ENCODE data around the gene EPB41L3.
"Not testable (repeated sequence)": the region's sequence is repeated elsewhere in the genome, so short reads cannot be mapped to it uniquely, and the experiment has no call there.

The EPB41L3 gene

DNA sequence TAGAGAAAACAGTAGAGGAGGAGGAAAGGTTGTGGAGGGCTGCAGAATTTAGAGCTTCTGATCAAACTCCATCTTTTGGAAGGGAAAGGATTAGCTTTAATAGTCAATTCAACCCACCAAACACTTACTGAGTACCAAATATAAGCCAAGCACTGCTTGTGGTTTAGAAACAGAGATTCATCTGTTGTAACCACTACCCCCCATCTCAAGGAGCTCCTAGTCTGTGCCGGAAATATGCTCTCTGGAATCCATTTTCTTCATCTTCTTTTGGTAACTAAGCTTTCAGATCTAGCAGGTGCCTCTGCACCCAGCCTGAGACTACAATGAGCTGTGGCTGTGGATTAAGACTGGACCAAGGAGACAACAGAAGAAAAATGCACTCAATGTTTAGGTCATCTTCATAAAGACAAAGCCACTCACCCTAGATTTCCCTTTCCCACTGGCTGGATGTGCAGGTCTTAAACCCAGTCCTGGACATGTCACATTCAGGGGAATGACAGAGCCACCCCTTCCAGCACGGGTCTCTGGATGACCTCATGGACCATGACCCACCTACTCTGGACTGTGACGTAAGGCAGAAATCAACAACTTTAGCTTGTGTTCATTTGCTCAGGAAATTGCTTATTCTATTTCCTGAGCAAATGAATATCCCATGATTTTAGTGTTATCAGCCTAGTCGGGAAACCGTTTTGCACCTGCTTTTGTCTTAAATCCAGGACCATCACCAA is 52.9 kb downstream of the EPB41L3 start:
- DNase-seq, result no peak

DNA sequence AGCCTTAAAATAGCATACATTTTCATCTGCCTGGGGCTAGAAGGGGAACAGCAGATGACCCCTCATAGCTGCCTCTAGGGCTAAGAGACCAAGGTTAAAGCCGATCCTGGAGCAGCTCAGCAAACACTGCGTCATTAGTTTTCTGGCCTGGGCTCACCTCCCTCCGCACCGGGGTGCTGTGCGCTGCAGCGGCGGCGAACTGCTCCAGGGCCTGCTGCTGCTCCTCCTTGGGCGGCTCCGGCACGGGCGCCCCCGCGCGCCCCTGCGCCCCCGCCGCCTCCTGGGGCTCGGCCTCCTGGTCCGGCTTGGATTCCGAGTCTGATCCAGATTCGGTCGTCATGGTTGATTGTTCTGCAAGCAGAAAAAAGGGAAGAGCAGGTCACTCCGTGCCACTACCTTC is 55.0 kb downstream of the EPB41L3 start:
- DNase-seq, result no peak

- DNase-seq, result not testable (repeated sequence)
Observed at GRCh38 chr18:5488044-5488443, 55.8 kb downstream of the EPB41L3 start.

DNA sequence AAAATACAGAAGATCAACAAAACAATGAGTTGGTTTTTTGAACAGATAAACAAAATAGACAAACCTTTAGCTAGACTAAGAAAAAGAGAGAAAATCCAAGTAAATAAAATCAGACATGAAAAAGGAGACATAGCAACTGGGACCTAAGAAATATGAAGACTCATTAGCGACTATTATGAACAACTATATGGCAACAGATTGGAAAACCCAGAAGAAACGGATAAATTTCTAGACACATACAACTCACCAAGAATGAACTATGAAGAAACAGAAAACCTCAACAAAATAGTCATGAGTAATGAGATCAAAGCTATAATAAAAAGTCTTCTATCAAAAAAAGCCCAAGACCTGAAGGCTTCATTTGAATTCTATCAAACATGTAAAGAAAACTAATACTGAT is 59.3 kb downstream of the EPB41L3 start:
- no peak for DNase-seq

DNA sequence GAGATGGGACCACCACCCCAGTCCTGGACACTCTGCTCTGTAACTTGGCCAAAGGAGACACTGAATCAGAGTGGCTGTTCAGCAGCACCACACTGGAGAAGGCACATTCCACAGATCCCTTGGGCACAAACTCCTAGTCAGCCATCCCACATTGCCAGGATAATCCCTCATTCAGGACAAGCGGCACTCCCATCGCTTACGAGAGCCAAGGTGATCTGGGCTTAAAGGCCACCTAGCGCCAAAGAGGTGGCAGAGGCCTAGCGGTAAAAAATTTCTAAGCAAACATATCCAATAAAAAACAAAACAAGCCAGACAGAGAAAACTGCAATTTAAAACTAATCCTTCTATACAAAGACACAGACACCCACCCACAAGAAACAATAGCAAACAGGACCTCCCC is 62.2 kb downstream of the EPB41L3 start:
- DNase-seq, result no peak

GRCh38 chr18:5478261-5478660 is 65.5 kb downstream of the EPB41L3 start:
- no peak for DNase-seq

DNA sequence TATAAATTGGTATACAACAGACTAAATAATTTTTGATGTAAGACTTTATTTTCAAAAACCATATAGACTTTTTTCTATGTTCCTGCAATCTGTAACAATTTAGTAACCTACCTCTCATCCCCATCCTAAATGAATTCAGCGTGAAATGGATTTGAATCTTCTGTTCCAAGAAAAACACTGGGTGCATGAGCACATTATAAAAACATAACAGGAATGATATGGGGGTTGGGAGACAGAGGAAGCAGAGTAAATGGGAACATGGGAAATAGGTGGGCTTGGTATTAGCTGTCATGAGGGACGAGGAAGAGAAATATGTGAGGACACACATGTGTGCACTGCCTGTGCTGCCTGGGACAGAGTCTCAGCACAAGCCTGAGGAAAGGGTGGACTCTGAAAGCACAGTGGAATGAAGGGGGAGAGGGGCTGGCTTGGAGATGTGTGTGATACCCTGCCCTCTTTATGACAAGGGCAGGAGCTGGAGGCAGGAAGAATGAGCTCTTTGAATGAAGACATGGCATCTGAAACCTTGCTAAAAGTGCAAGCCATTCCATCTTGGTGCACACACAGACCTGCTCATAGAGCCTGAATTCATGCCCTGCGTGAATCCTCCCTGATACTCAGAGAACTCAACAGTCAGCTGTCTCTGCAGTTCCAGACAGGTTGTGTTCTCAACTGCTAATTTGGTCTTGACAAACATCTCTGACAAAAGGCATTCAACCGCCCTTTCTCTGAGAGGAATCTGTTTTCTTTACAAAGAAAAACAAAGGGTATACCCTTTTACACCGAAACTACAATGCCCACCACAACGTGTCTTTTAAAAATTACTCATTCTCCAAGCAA is 66.6 kb downstream of the EPB41L3 start:
- peak; percentile 36 for DNase-seq

DNA sequence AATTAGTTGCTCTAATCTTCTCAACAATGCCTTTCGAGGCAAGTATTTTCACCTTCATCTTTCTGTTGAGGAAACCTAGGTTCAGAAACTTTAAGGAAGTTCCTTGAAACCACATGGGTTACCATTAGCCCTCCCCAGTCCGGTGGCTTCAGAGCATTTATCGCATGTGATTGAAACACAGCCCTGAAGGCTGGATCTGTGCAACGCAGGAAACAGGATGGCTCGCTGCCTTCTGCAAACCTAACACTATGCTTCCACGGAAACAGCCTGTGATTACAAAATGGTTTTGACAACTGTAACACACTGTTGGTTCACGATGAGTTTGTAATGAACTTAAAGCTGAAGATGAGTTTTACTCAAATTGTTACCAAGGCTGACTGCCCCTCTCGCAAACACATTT is 68.5 kb downstream of the EPB41L3 start:
- no peak for DNase-seq

DNA sequence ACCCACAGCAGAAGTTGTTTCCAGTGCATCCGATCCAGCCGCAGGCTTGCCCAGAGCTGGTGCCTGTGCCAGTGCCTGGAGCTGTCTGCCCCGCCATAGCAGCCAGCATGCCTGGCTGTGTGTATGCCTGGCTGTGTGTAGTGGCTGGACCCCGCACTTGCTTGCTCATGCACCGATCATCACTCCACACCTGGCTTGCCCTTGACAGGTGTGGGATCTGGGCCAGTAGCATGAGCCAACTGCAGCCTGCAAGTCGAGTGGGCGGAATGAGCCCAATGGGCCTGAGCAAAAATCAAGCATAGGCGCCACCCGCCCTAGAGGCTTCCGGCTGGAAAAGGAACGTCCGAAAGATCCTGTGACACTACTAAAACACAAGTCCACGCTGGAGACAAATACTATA is 74.5 kb downstream of the EPB41L3 start:
- no peak for DNase-seq

DNA sequence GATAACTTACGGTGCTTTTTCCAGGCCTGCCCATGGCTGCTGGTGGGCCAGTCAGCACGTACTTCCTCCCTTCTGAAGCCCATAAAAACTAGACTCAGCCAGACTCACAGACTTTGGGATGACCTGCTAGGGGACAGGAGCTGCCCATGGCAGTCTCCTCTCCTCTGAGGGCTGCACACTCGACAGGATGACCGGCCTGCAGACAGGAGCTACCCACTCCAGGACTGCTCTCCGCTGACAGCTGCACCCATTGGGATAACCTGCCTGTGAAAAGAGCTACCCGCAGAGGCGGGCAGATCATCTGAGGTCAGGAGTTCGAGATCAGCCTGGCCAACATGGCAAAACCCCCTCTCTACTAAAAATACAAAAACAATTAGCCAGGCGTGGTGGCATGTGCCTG is 75.4 kb downstream of the EPB41L3 start:
- DNase-seq, result no peak

GRCh38 chr18:5467671-5468070 is 76.1 kb downstream of the EPB41L3 start:
- DNase-seq, result no peak

DNA sequence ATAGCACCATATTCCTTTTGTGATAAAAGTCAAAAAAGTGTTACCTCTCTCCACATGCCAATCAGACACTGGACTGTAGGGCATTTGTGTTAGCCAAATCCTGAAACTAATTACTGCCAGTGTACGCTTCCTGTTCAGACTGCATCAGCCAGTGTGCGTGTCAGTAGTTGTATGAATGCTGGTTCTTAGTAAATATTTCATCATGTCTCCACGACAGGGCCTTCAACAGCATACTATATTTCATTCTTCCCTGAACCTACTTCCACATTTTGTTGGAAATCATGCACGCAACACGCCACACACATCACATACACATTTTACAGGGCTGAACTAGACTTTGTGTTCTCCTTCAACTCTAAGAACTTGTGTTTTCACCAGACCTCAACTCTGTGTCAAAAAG is 77.5 kb downstream of the EPB41L3 start:
- no peak for DNase-seq

GRCh38 chr18:5464251-5464650 is 79.5 kb downstream of the EPB41L3 start:
- DNase-seq, result no peak

GRCh38 chr18:5463831-5464230 is 80.0 kb downstream of the EPB41L3 start:
- no peak for DNase-seq

DNA sequence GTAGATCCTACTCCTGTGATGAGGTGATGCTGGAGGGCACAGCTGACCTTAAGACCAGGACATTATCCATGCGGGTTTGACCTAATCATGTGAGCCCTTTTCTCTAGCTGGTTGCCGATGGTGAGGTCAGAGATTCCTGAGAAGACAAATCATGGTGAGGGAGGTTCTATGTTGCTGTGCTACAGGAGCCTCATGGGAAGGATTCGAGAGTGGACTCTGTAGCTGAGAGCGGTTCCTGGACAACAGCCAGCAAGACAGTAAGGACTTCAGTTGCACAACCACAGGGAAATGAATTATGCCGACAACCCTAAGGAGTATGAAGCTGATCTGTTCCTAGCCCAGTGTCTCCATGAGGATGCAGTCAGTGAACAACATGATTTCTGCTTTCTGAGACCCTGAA is 80.4 kb downstream of the EPB41L3 start:
- DNase-seq, result peak; percentile 90

- no peak for DNase-seq
Observed at GRCh38 chr18:5462227-5462626, 81.6 kb downstream of the EPB41L3 start.

DNA sequence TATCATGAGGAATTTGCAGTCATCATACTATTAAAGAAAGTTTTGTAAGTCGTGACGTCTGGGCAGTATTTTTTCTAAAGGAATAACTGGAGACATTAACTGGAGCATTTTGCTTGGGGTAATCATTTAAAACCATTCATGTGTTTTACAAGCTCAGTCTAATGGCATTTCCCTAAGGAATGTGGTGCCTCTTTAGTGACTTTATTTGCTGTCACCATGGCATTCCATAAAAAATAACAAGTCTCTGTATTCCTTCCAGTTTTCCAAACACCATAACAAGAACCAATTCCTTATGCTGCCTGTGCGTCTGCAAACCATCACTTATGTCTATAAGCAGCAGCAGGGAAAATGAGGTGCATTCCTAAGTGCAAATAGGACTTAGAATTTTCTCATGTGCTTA is 82.8 kb downstream of the EPB41L3 start:
- no peak for DNase-seq

DNA sequence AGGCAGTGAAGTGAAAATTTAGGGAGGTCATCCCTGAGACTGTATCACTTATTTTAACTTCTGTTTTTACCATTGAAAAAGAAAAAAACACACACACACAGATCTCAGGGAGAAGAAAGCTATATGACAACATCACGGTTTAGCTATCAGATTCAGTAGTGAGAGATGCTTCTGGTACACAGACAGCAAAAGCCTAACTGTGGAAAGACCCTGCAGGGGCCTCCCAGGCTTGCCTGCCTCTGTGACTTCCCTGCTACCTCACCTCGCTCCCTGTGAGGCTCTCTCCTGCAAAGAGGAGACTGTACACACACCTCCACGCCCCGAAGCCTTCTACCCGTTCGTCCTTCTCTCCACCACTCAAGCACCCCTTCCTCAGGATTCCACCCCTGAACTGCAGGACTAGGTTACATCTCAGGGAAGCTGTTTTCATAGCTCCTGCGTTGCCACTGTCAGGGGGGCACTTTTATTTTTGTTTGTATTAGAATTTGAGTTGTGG is 86.3 kb downstream of the EPB41L3 start:
- DNase-seq, result no peak

GRCh38 chr18:5456577-5457461 is 87.0 kb downstream of the EPB41L3 start:
- DNase-seq, result peak; percentile 49

GRCh38 chr18:5455674-5456073 is 88.1 kb downstream of the EPB41L3 start:
- peak; percentile 57 for DNase-seq

DNA sequence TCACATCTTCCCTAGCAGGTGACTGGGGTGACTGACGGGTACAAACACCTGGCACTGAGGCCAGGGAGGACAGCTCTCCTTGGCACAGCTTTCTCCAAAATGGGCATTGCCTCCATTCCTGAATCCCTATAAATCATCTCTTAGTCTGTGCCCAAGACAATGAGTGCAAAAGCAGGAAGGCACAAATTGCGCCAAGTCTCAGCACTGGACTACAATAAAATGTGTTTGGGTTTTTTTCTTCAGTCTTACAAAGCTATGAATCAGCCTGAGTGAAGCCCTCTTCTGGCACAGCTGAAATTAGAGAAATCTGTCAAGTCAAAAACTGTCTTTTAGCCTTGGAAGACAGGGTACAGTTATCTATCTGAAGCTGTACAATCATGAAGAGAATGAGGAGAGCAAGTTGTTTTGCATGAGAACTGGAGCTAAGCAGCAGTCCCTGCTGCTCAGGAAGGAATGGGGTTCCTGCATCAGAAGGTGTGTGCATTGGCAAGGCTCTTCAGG is 90.8 kb downstream of the EPB41L3 start:
- DNase-seq, result no peak

- no peak for DNase-seq
Observed at GRCh38 chr18:5451871-5452270, 91.9 kb downstream of the EPB41L3 start.

DNA sequence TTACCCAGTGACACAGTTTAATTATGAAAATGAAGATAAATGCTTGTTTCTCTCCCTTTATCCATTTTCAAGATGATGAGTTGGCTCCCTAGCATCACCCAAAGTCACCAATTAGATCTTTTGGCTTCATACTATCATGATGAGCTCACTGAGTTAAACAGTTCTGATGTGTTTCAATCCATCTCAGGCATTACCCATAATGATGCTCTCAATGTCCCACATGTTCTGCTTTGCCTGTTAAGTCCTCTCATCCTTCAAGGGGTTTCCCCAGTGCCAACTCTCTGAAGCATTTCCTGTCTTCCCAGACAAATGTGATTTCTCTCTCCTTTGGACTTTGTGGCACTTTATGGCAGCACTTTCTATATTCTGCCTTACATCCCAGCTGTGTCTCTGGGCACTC is 92.6 kb downstream of the EPB41L3 start:
- DNase-seq, result no peak
